HK-2 (cell line): ENCODE data around the gene MYEF2.

Experiments
- DNase-seq: peaks from one replicate; pipeline ENCODE4 v3.0.0-alpha.2; 2018; ENCODE audit not compliant: unreplicated experiment

The MYEF2 gene

GRCh38 chr15:48145923-48146322 is 32.2 kb downstream of the MYEF2 start:
- DNase-seq, result no peak

DNA sequence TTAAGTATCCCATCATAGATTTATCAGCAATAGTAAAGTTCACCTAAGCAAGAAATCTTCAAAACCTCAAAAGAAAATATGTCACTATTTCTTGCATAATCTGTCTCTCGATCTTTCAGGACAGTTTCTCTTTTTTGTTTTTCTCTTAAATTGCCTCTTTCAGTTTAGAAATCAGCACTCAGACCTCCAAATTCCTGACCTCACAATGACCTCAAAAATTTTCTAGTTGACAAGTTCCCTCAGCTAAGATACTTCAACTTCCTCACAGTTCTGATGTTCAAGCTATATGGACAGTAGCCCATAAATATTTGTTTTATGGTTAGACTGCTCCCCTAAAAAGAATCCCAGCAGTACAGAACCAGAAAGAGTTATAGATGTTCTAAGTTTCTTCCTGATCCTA is 33.2 kb downstream of the MYEF2 start:
- no peak for DNase-seq

DNA sequence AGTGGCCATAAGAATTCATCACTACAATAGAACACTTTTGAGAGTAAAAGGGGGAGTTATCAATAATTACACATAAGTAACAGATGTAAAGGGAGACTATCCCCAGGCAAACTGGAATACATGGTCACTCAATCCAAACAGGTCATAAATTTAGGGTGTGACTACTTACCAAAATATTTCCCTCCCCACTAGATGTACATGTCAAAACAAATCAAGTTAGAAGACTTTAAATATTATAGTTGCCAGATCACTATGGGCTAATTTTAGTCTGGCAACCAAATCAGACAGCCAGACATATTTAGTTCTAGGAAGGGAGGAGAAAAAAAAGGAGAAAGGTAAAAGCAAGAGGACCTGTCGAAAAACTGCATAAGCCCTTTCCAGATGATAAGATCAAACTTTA is 34.2 kb downstream of the MYEF2 start:
- no peak for DNase-seq

GRCh38 chr15:48132874-48133273 is 45.2 kb downstream of the MYEF2 start:
- DNase-seq, result no peak

- no peak for DNase-seq
Observed at GRCh38 chr15:48131324-48131723, 46.8 kb downstream of the MYEF2 start.

DNA sequence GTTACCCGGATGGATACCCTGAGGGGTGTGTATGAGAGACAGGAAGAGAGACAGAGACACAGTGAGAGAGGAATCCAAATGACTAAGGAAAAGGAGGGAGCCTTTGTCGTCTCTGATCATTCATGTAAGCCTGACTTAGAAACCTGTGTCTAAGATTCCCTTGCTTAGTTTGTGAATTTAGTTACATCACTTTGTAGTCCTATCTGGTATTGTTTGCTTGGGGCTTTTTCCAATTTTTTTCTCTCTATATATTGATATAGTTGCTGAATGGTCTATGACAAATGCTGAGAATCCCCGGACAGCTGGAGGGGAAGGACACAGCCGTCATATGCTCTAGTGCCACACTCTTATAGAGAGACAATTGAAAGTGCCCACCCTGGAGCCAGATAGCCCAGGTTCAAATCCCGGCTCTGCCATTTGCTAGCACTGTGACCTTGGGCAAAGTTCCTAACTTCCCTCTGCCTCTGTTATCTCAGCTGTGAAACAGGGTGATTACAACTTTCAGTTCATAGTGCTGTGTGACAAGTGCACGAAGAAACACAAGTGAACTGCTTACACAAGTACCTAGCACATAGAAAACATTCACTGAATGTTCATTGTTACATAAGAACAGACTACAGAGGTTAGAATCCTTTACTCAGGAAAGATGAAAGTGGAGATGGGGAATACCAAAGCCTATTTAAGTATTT is 51.3 kb downstream of the MYEF2 start:
- DNase-seq, result no peak

- no peak for DNase-seq
Observed at GRCh38 chr15:48121849-48122248, 56.2 kb downstream of the MYEF2 start.

GRCh38 chr15:48120745-48121144 is 57.4 kb downstream of the MYEF2 start, which contains the start of gene SLC24A5:
Gene SLC24A5 (plus strand): TSS chr15:48120990. CDS start chr15:48121045, 55 bp downstream.
- no peak for DNase-seq

- no peak for DNase-seq
Observed at GRCh38 chr15:48119277-48119676, 58.8 kb downstream of the MYEF2 start.

GRCh38 chr15:48112242-48112641 is 65.9 kb downstream of the MYEF2 start:
- no peak for DNase-seq

GRCh38 chr15:48109856-48110531 is 68.1 kb downstream of the MYEF2 start:
- no peak for DNase-seq

DNA sequence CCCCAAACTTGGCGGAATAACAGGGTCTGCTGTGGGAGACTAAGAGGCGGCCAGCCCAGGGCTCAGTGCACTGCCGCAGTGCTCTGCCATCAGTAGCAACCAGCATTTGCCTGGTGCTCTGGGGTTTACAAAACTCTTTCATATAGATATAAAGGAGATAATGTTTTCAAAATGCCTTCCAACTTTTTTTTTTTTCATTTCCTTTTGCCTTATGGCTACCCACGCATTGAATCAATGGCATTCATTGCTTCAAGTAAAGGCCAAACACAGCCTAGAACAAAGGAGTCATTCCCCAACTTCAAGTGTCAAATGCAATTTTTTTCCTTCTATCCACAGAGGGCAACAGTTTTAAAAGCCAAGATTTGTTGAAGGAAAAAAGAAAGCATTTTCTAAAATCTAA is 68.9 kb downstream of the MYEF2 start:
- DNase-seq, result no peak

- DNase-seq, result no peak
Observed at GRCh38 chr15:48105936-48106335, 72.2 kb downstream of the MYEF2 start.

DNA sequence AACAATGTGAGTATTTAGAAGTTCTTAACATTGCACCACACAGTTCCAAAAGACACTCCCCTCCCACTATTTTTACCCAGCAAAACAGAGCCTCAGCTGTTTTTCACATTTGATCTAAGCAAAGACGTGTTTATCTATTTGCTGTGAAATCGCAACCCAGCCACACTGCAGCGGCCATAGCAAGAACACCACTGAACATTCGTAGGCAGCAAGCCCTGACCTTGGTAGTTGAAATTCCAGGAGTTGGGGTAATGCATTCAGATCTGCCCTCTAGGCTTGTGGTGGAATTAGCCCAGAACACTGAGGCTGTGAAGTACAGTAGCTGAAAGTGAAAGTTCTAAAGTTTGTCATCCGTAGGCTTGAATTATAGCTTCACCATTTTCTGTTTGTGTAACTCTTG is 74.4 kb downstream of the MYEF2 start:
- no peak for DNase-seq

- no peak for DNase-seq
Observed at GRCh38 chr15:48102167-48102566, 75.9 kb downstream of the MYEF2 start.

- no peak for DNase-seq
Observed at GRCh38 chr15:48101376-48101961, 76.6 kb downstream of the MYEF2 start.

DNA sequence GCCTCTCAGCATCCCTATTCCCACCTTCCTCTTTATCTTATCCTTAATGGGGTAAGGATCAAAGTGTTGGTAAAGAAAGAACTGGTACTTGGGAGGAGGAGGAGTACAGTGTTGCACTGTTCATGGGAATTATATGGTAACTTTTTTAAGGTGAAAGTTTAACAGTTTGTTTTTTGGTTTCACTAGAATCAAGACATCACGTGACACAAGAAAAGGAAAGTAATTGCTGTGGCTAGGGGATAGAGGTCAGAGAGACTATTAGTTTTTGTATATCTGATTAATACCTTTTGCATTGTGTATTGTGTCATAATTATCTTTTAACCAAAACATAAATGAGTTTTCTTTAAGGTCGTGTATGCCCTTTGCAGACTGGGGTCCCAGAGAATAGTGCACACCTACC is 80.8 kb downstream of the MYEF2 start:
- DNase-seq, result no peak

GRCh38 chr15:48096813-48097212 is 81.3 kb downstream of the MYEF2 start:
- no peak for DNase-seq

- DNase-seq, result no peak
Observed at GRCh38 chr15:48096355-48096786, 81.7 kb downstream of the MYEF2 start.

- no peak for DNase-seq
Observed at GRCh38 chr15:48091522-48091921, 86.6 kb downstream of the MYEF2 start.

DNA sequence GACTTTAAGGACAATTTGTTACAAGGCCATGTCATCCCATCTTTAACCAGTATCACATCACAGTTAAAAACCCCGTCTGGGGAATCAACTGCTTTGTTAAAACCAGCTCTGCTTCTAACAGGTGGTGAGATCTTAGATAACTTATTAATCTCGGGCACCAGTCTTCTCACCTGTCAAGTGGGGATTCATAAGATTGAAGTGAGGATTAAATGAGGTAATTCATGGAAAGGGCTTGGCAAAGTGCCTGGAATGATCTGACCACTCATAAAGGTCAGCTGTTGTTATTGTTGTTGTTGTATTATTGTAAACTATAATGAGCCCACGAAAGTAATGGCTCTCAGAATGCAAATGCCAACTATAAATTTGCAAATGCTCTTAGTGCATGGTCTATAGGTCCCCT is 87.4 kb downstream of the MYEF2 start:
- DNase-seq, result no peak

- no peak for DNase-seq
Observed at GRCh38 chr15:48090115-48090514, 88.0 kb downstream of the MYEF2 start.

- no peak for DNase-seq
Observed at GRCh38 chr15:48089702-48090101, 88.4 kb downstream of the MYEF2 start.
